GM12878 (cell line): ENCODE measurements around the gene C22orf15. TPM values are rescaled to one million over a fixed set of nuclear protein-coding genes. Genes with fewer than 3 reads are reported as not detected.

Source experiments
- ATAC-seq: fragments of 200-7000 bp; cut with Tn5 transposase; 3 replicates; pipeline ENCODE4 v1.9.1; 2020; ENCODE audit warnings: mild to moderate bottlenecking, moderate library complexity
- BruUV-seq: library from RNA; stranded (reverse); fragments of 400-500 nt; replicated peaks from 2 replicates; lab custom pipeline; 2021; lab: Mats Ljungman, UMichigan
- CTCF ChIA-PET: fragments of 300-600 bp; sonication (Branson Sonifier 250); formaldehyde crosslinking; extraction: SDS; loops from one replicate; lab custom pipeline; 2021; ENCODE audit warnings: inconsistent platforms; lab: Yijun Ruan, JAX
- POLR2A ChIA-PET: fragments of 350-600 bp; formaldehyde crosslinking; extraction: SDS; loops from one replicate; lab custom pipeline; 2021; ENCODE audit warnings: inconsistent platforms; lab: Charles Lee
- RAD21 ChIA-PET: fragments of 300-600 bp; sonication (Branson Sonifier 250); formaldehyde crosslinking; loops from one replicate; lab custom pipeline; 2023; ENCODE audit warnings: antibody characterized with exemption; ENCODE audit not compliant: unreplicated experiment; lab: Charles Lee
- SMC1A ChIA-PET: fragments of 300-600 bp; sonication (Branson Sonifier 250); formaldehyde crosslinking; loops from one replicate; lab custom pipeline; 2023; ENCODE audit not compliant: unreplicated experiment, uncharacterized antibody; lab: Charles Lee
- DNase-seq: peaks from one replicate; pipeline ENCODE4 v3.0.0-alpha.2; 2011; ENCODE audit warnings: low read depth, low spot score
- FAIRE-seq: peaks from 3 replicates; lab custom pipeline; 2011; peaks lifted over from hg19 to GRCh38; lab: Jason Lieb, UNC
- H2AFZ ChIP-seq: 2 replicates; pipeline ENCODE4 v1.6.0; 2011; ENCODE audit warnings: low read depth, low read length, control low read depth; ENCODE audit not compliant: control insufficient read depth
- H3K27ac ChIP-seq: 2 replicates; pipeline ENCODE4 v1.5.1; 2011; ENCODE audit warnings: control low read depth; ENCODE audit not compliant: control insufficient read depth, insufficient read depth
- H3K27me3 ChIP-seq, 2 experiments: replicated peaks in 1 of 2; 2 replicates each; pipeline versions ENCODE4 v1.6.0 to v1.6.1; 2011; ENCODE audit warnings: low read length in 1 of 2; ENCODE audit not compliant: control insufficient read depth in 2 of 2, insufficient read depth in 2 of 2
- H3K36me3 ChIP-seq, 2 experiments: 2 replicates each; pipeline ENCODE4 v1.5.1; 2011; ENCODE audit warnings: low read length in 1 of 2; ENCODE audit not compliant: control insufficient read depth in 2 of 2, insufficient read depth in 2 of 2
- H3K4me1 ChIP-seq: 2 replicates; pipeline ENCODE4 v1.6.1; 2011; ENCODE audit warnings: mild to moderate bottlenecking, low read length, moderate library complexity, mixed read lengths; ENCODE audit not compliant: control insufficient read depth, insufficient read depth
- H3K4me2 ChIP-seq: 2 replicates; pipeline ENCODE4 v1.6.0; 2011; ENCODE audit warnings: control low read depth; ENCODE audit not compliant: control insufficient read depth, insufficient read depth
- H3K4me3 ChIP-seq: fragments of 200-600 bp; sonication (generic); 2 replicates; pipeline ENCODE4 v1.5.1; 2016
- H3K79me2 ChIP-seq: 2 replicates; pipeline ENCODE4 v1.6.0; 2011; ENCODE audit warnings: low read length; ENCODE audit not compliant: control insufficient read depth, insufficient read depth
- H3K9ac ChIP-seq: 2 replicates; pipeline ENCODE4 v1.8.0; 2011; ENCODE audit warnings: low read length, control low read depth, mixed read lengths; ENCODE audit not compliant: control insufficient read depth, insufficient read depth
- H3K9me3 ChIP-seq: replicated peaks from 3 replicates; pipeline ENCODE4 v1.5.1; 2011; ENCODE audit warnings: mild to moderate bottlenecking, low read length; ENCODE audit not compliant: control insufficient read depth, insufficient read depth
- H4K20me1 ChIP-seq: 2 replicates; pipeline ENCODE4 v1.6.0; 2011; ENCODE audit not compliant: control insufficient read depth, insufficient read depth
- ATF3 ChIP-seq: IDR thresholded peaks from 2 replicates; pipeline ENCODE4 v1.6.1; 2011; ENCODE audit warnings: low read depth, mild to moderate bottlenecking, low read length, moderate library complexity, borderline replicate concordance; ENCODE audit errors: extremely low read depth
- BACH1 ChIP-seq: fragments of 450-650 bp; IDR thresholded peaks from 2 replicates; pipeline ENCODE4 v1.6.1; 2017; ENCODE audit warnings: mild to moderate bottlenecking, borderline replicate concordance
- CEBPZ ChIP-seq: fragments of 150-350 bp; IDR thresholded peaks from 2 replicates; pipeline ENCODE4 v1.6.1; 2016; ENCODE audit warnings: low read depth, low read length
- CHD2 ChIP-seq: IDR thresholded peaks from 2 replicates; pipeline ENCODE4 v1.6.1; 2011; ENCODE audit warnings: low read depth, low read length, improper control_type of control experiment, borderline replicate concordance
- CHD4 ChIP-seq: fragments of 200-600 bp; sonication (generic); IDR thresholded peaks from 2 replicates; pipeline ENCODE4 v1.6.1; 2016; ENCODE audit warnings: mild to moderate bottlenecking
- CREM ChIP-seq: IDR thresholded peaks from 2 replicates; pipeline ENCODE4 v1.6.1; 2014; ENCODE audit warnings: antibody characterized with exemption, low read depth
- CTCF ChIP-seq, 3 experiments: IDR thresholded peaks in 2 of 3; conservative IDR thresholded peaks in 1 of 3; 2 replicates each; pipeline ENCODE4 v1.5.1; 2011; ENCODE audit warnings: low read depth in 3 of 3, low read length in 3 of 3, mild to moderate bottlenecking in 3 of 3, control low read depth in 2 of 3, moderate library complexity in 2 of 3, inconsistent platforms in 1 of 3, mixed read lengths in 1 of 3; ENCODE audit not compliant: control insufficient read depth in 2 of 3, insufficient read depth in 1 of 3; ENCODE audit errors: extremely low read depth in 1 of 3
- FOS ChIP-seq: IDR thresholded peaks from 3 replicates; pipeline ENCODE4 v1.6.1; 2011; ENCODE audit warnings: borderline replicate concordance; ENCODE audit not compliant: insufficient read length; ENCODE audit errors: extremely low read depth
- HDGF ChIP-seq: fragments of 450-650 bp; IDR thresholded peaks from 2 replicates; pipeline ENCODE4 v1.6.1; 2016; ENCODE audit warnings: antibody characterized with exemption
- NFXL1 ChIP-seq: fragments of 450-650 bp; IDR thresholded peaks from 2 replicates; pipeline ENCODE4 v1.6.1; 2017; ENCODE audit warnings: antibody characterized with exemption, mild to moderate bottlenecking, borderline replicate concordance
- NKRF ChIP-seq: fragments of 450-650 bp; conservative IDR thresholded peaks from 2 replicates; pipeline ENCODE4 v1.6.1; 2017; ENCODE audit warnings: mild to moderate bottlenecking, moderate library complexity
- NR2F1 ChIP-seq: fragments of 450-650 bp; conservative IDR thresholded peaks from 2 replicates; pipeline ENCODE4 v1.6.1; 2017; ENCODE audit warnings: mild to moderate bottlenecking
- PAX5 ChIP-seq: IDR thresholded peaks from 2 replicates; pipeline ENCODE4 v1.6.1; 2011; ENCODE audit warnings: low read depth, low read length, borderline replicate concordance
- RFX5 ChIP-seq: IDR thresholded peaks from 2 replicates; pipeline ENCODE4 v1.6.1; 2011; ENCODE audit warnings: low read depth, low read length, improper control_type of control experiment
- SPI1 ChIP-seq: IDR thresholded peaks from 2 replicates; pipeline ENCODE4 v1.6.1; 2011; ENCODE audit warnings: low read depth, mild to moderate bottlenecking, low read length, moderate library complexity, borderline replicate concordance; ENCODE audit not compliant: insufficient read depth
- STAT3 ChIP-seq: IDR thresholded peaks from 2 replicates; pipeline ENCODE4 v1.6.1; 2011; ENCODE audit warnings: low read depth, low read length, improper control_type of control experiment
- TCF12 ChIP-seq: IDR thresholded peaks from 2 replicates; pipeline ENCODE4 v1.6.1; 2011; ENCODE audit warnings: low read depth, mild to moderate bottlenecking, low read length
- WGBS: methylation state at CpG from one replicate; pipeline ENCODE4 v1.1.6; 2016; ENCODE audit warnings: low lambda C conversion rate; ENCODE audit not compliant: insufficient replicate concordance, insufficient coverage; ENCODE audit errors: missing lambda C conversion rate; 5-methylcytosine and 5-hydroxymethylcytosine counted together
- in situ Hi-C: fragments of 300-500 bp; cut with MboI; formaldehyde crosslinking; loops from 9 replicates; pipeline ENCODE4 v1.14.3; 2018; ENCODE audit warnings: mixed read lengths
- intact Hi-C: fragments of 100-400 bp; cut with micrococcal nuclease; formaldehyde crosslinking; loops from one replicate; pipeline ENCODE4 v1.14.2; 2022; ENCODE audit not compliant: unreplicated experiment
- polyA plus RNA-seq, 11 experiments: library from polyadenylated mRNA; depleted of rRNA in 4 of 11; unstranded in 6 of 11; stranded (reverse) in 5 of 11; fragments of >200 nt; fragmentation: Nextera tagmentation in 4 of 11; fragmentation: Illumina TruSeq in 1 of 11; extraction: Ambion mirVana in 4 of 11; extraction: Trizol in 1 of 11; gene quantifications; 1 replicate in 1 of 11; 2 replicates in 10 of 11; pipeline versions ENCODE4 v1.2.1 to v1.2.3, GENCODE V29; 2011 to 2016; ENCODE audit warnings: inconsistent platforms in 2 of 11, missing spikeins in 2 of 11, low read depth in 1 of 11
- total RNA-seq, 4 experiments: library from RNA; depleted of rRNA in 3 of 4; stranded (reverse); fragments of >200 nt in 3 of 4; fragmentation: Illumina TruSeq in 1 of 4; extraction: Trizol in 1 of 4; gene quantifications; 2 replicates each; pipeline versions ENCODE4 v1.2.1 to v1.2.3, GENCODE V29; 2013 to 2021

The C22orf15 gene
- total and polyA plus RNA-seq, 10 of the 15 experiments (the other 5 are each of a cell fraction or from before 2014, with no cell fraction given), result 0.05 to 0.47 (median 0.13) TPM; not detected in 3

- CTCF ChIA-PET, result interaction anchor here (1.1 kb wide), 1 partner anchor 83 kb away, joined by 3 read pairs; no protein-coding TSS in a partner anchor
- peaks cover 24% of the 10 kb centered on the region for H3K79me2 ChIP-seq
- intact Hi-C loops (no loop called here), in situ Hi-C loops (no loop called here)
- H3K36me3 ChIP-seq, result no peaks in the 10 kb centered on the region; a peak in 1 of 4 replicates
- SMC1A ChIA-PET, result interaction anchor here (2.0 kb wide), 1 partner anchor 10 kb away, joined by 8 read pairs; the partner anchor contains the start of gene VPREB3
- no peaks in the 10 kb centered on the region for H3K27me3 ChIP-seq
- peak overlapping the region; percentile 63 for H2AFZ ChIP-seq
- 13% methylated on average over 12 of the region's 17 CpGs for WGBS
- H3K9me3 ChIP-seq, result no peaks in the 10 kb centered on the region
- RAD21 ChIA-PET, result interaction anchor here (1.4 to 1.5 kb wide), 2 partner anchors 13 to 94 kb away, joined by 3 to 5 read pairs; partner anchors contain the start of genes SLC2A11 and ZNF70
- peak overlapping the region; percentile 56; the same call in 1 of the 2 replicates for H3K4me3 ChIP-seq
- BruUV-seq, result no TSS peak
- peak overlapping the region; percentile 10 for H3K9ac ChIP-seq
- peak overlapping the region; percentile 94 for H3K4me2 ChIP-seq
- DNase-seq (no peak), FAIRE-seq (no peak), ATAC-seq (peak; percentile 50)
- no peak overlapping the region; the same call in 1 of the 2 replicates for H3K27ac ChIP-seq
- POLR2A ChIA-PET, result interaction anchor here (0.6 to 1.3 kb wide), 3 partner anchors 8 to 35 kb away, joined by 3 to 5 read pairs (median 4); no protein-coding TSS in a partner anchor
- H3K4me1 ChIP-seq, result peaks cover 25% of the 10 kb centered on the region
- no peaks in the 10 kb centered on the region; the same call in 1 of the 2 replicates for H4K20me1 ChIP-seq
- TF ChIP-seq NR2F1 (no peak), SPI1 (no peak), BACH1 (no peak), RFX5 (no peak), TCF12 (no peak), CHD4 (no peak), PAX5 (no peak), CREM (no peak), NKRF (no peak), FOS (no peak), CEBPZ (no peak), CTCF (IDR thresholded peaks at IDR 0.05 in 2 of 3, conservative IDR thresholded peaks at IDR 0.05 in 1 of 3; ENCODE audit: control insufficient read depth in 2 of 3, extremely low read depth in 1 of 3, insufficient read depth in 1 of 3, low read depth in 3 of 3, low read length in 3 of 3) (no peak), ATF3 (no peak), HDGF (no peak), STAT3 (no peak), CHD2 (no peak), NFXL1 (no peak)
These were observed 772 bp downstream of the C22orf15 start for GRCh38 chr22:23763579-23763945.
